COR-L47 (cell line): Measurements from ENCODE around the gene MACROD1.

Experiments
- DNase-seq: peaks from one replicate; lab custom pipeline; 2025; lab: John Stamatoyannopoulos, UW

The MACROD1 gene

GRCh38 chr11:64092761-64093136, 73.2 kb downstream of the MACROD1 start:
- no peak for DNase-seq

DNA sequence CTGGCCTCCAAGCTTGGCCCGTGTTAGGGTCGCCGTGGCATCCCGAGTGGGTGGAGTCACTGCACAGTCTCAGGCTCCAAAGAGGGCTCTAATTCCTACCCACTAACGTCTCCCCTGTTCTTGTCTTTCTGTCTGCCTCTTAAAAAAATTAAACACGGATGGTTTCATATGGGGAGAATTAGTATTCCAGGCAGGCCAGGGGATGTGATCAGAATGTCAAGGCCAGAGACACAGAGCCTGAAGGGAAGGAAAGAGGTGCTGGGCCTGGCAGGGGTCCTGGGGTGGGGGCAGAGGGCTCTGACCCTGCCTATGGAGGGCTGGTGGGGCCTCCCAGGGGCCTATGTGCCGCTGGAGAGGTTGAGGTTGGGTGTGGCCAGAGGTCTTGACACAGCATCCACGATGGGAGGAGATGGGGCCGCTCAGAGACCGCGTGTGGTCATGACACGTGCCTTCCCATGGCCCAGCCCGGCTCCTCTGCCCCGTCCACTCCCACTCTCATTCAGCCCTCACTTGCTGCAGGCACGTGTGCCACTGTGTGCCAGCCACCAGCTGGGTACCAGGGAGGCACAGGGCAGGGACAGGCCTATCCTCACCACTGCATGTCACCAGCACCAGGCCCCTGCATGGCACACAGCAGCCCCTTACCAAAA, 73.7 kb downstream of the MACROD1 start:
- DNase-seq, result no peak

DNA sequence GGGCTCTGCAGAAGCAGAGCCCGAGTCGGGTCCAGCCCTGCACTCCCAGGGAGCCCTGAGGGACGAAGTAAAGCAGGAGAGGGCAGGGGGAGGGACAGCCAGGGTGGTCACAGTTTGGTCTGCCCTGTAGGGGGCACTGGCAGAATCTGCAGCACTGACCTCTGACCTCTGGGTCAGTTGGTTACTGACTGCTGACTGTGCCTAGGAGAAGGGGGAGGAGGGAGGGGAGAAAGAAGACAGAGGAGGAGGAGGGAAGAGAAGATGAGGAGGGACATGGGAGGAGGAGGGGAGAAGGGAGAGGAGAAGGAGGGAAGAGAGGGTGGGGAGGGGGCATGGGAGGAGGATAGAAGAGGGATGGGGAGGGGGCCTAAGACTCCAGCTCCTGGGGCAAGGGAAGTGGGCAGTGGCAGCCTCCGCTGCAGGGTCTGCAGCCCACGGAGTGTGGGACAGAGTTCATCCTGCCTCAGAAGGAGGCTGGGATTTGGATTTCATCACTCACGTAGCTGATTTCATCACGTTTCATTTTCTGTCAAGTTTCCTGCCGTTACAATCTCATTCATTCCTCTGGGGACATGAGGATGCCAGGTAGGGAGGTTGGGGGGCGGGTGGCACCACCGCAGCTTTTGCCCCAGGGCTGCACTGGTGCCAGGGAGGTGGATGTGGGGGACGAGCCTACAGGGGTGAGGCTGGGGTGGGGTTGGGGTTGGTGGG, 75.0 kb downstream of the MACROD1 start:
- no peak for DNase-seq

DNA sequence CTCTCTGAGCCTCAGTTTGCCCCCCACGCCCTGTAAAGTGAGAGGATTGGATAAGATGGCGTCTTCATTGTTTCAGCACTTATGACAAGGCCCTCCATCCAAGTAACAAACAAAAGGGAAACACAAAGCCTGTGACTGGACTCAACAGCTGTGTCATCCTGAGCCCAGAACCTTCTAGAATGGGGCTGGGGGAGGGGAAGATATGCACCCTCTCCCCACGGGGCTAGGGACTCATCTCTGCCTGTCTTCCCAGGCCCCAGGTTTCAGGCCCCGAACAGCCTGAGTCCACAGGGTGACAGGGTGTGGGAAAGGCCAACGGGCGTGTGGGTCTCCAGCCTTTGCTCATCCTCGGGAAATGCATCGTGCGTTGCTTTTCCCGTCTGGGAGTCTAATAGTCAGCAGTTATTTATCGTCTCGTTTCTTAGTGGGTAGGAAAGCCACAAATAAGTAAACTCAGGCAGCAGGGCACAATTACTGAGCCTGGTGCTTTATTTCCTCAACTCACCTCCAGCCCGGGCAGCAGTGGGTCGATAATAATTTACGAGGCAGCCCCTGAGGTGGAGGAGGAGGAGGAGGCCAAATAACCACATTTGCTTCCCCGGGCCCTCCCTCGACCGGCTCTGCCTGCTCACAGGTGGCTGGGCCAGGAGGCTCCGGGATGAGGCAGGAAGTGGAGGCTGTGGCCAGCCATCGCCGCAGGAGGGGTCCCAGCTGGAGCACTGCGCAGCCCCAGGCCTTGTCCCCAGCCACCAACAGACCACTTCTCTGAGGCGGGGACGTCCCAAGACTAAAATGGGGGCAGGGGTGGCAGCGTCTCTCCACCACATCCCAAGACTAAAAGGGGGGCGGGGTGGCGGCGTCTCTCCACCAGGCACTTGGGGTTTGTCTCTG, 75.8 kb downstream of the MACROD1 start:
- DNase-seq, result no peak

DNA sequence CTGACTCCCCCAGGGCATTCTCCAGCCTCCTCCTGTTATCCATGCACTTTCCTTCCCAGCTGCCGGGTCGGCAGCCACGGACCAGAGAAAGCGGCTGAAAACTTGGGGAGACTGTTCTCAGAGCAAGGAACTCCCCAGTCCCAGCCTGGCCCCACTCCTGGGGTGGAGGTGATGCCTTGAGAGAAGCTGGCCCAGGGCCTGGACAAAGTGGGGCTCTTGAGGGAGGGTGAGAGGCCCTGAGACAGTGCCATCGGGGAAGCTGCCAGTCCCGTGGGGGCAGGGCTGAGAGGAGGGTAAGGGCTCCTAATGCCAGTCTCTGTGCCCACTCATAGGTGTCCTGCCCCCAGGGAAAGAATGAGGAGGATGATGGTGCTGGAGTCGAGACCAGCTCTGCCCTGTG, 76.4 kb downstream of the MACROD1 start:
- DNase-seq, result no peak

GRCh38 chr11:64089027-64089360, 76.9 kb downstream of the MACROD1 start:
- DNase-seq, result no peak

GRCh38 chr11:64088162-64089026, 77.5 kb downstream of the MACROD1 start:
- DNase-seq, result peak; percentile 37

GRCh38 chr11:64086258-64087123, 79.4 kb downstream of the MACROD1 start:
- DNase-seq, result peak; percentile 71

- DNase-seq, result no peak
Measured at GRCh38 chr11:64085906-64086257, 80.0 kb downstream of the MACROD1 start.

GRCh38 chr11:64084951-64085710, 80.8 kb downstream of the MACROD1 start:
- DNase-seq, result no peak

GRCh38 chr11:64084146-64084950, 81.6 kb downstream of the MACROD1 start:
- no peak for DNase-seq

- no peak for DNase-seq
Measured at GRCh38 chr11:64083398-64084080, 82.4 kb downstream of the MACROD1 start.

GRCh38 chr11:64081745-64082442, 84.0 kb downstream of the MACROD1 start:
- DNase-seq, result peak; percentile 95

DNA sequence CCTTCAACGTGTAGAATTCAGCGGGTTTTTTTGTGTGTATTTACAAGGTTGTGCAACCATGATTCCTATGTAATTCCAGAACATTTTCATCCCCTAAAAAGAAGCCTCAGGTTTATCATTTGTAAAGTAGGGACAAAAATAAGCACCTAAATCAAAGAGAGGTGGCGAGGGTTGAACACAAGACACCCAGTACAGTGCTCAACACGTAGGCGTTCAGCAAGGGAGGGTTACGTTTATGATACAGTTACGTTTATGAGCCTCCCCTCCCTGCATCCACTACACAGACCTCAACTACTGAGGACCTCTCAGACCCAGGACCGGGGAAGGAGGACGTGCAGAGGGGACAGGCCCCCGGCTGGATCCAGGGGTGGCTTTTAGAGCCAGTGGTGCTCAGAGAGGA, 85.5 kb downstream of the MACROD1 start:
- no peak for DNase-seq

DNA sequence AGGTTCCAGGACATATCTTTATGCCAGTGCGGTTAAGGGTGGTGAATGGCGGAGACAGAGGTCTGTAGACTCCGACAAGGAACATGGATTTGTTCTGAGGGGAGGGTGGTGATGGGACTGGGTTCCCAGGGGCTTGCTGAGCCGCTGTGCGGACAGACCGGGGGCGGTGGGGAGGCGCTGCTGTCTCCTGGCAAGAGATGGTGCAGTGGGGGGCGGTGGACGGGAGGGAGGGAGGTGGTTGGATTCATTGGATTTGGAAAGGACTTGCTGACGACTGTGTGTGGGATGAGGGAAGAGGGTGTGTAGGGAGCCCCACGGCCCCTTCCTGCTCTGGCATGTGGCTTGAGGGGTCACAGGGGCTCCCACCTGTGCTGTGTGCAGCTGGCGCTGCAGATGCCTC, 87.0 kb downstream of the MACROD1 start:
- no peak for DNase-seq

GRCh38 chr11:64078284-64078683, 87.6 kb downstream of the MACROD1 start:
- peak; percentile 80 for DNase-seq

DNA sequence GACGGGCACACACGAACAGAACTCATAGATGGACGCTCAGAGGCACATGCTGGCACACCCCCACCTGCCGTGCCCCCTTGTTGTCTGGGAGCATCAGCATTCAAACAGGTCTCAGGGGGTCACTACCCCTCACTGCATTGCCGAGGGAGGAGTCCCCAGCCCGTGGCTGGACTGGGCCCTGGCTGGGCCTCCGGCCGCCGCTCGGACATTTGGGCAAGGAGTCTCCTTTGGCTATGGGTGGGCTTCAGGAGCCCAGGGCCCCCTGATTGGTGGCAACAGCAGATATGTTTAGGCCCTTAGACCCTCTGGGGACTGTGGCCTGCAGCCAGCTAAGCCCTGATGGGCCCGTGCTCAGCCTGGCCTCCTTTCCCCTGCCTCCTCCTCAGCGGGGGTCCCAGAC, 88.3 kb downstream of the MACROD1 start:
- DNase-seq, result no peak

DNA sequence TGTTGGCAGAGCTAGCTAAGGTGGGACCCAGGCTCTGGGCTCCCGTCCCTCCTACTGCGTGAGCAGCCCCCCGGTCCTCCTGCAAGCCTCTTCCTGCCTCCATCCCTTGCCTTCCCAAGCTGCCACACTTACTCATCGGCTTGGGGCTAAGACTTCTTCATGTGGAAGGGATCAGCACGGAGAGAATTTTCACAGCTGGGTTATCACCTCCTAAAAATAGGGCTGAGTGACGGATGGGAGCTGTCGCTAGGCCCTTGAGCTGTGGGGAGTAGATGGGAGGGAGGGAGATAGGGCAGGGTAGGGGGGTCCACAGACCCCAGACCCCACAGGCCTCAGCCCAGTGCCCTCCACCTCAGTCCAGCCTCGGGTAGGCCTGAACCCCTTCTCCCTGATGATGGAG, 89.2 kb downstream of the MACROD1 start:
- no peak for DNase-seq
